NT2/D1 (cell line): ENCODE results near the gene NTRK2.

ENCODE experiments used
- SUZ12 ChIP-seq: IDR thresholded peaks from 2 replicates; pipeline ENCODE4 v1.6.1; 2011; ENCODE audit not compliant: insufficient read length, insufficient read depth; ENCODE audit errors: extremely low read depth
- YY1 ChIP-seq: IDR thresholded peaks from 2 replicates; pipeline ENCODE4 v1.6.1; 2011; ENCODE audit not compliant: insufficient read length, insufficient read depth
- ZNF274 ChIP-seq: IDR thresholded peaks from 2 replicates; pipeline ENCODE4 v1.6.1; 2011; ENCODE audit warnings: mild to moderate bottlenecking, low read depth, low read length

DNA sequence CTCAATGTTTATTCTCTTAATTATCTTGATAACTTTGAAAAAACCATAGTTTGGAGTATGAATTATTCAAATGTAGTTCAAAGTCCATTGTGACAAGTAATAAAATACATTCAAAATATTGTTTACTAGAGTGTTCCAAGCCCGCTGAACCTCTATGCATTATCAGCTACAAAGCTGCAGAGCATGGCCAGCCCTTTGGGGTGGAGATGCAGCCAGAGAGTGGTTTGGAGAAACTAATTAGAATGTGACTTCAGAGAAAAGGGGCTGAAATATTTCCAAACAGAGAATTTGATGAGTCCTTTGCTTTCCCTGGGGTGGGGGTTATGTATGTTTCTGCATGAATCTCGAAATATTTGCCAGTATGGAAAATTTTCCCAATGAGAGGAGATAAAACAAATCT is 211.3 kb downstream of the NTRK2 start:
- TF ChIP-seq YY1 = no peak
- TF ChIP-seq SUZ12 = no peak
- no peak for TF ChIP-seq ZNF274
